Astrocyte (in vitro differentiated cells and primary cell): ENCODE results near the gene MESP2. TPM values are rescaled to one million over a fixed set of nuclear protein-coding genes. Genes with fewer than 3 reads are reported as not detected.

ENCODE experiments used
- DNase-seq: peaks from one replicate; pipeline ENCODE4 v3.0.0-alpha.2; 2010; ENCODE audit warnings: low read depth
- FAIRE-seq: peaks from 2 replicates; lab custom pipeline; 2011; peaks lifted over from hg19 to GRCh38; lab: Jason Lieb, UNC
- H2AFZ ChIP-seq: 2 replicates; pipeline ENCODE4 v1.6.0; 2012; ENCODE audit warnings: low read depth, low read length, inconsistent platforms
- H3K27ac ChIP-seq: 2 replicates; pipeline ENCODE4 v1.5.1; 2011; ENCODE audit warnings: low read depth, low read length, inconsistent platforms
- H3K27me3 ChIP-seq: 2 replicates; pipeline ENCODE4 v1.6.0; 2011; ENCODE audit warnings: low read length, inconsistent platforms; ENCODE audit not compliant: insufficient read depth
- H3K36me3 ChIP-seq: 2 replicates; pipeline ENCODE4 v1.5.1; 2011; ENCODE audit warnings: low read length, inconsistent platforms; ENCODE audit not compliant: insufficient read depth
- H3K4me1 ChIP-seq: 2 replicates; pipeline ENCODE4 v1.5.1; 2011; ENCODE audit warnings: low read length, inconsistent platforms; ENCODE audit not compliant: insufficient read depth
- H3K4me2 ChIP-seq: 2 replicates; pipeline ENCODE4 v1.6.0; 2012; ENCODE audit warnings: low read length, inconsistent platforms
- H3K4me3 ChIP-seq: 2 replicates; pipeline ENCODE4 v1.5.1; 2011; ENCODE audit warnings: low read depth, mild to moderate bottlenecking, low read length, inconsistent platforms; ENCODE audit not compliant: insufficient read depth
- H3K79me2 ChIP-seq: 2 replicates; pipeline ENCODE4 v1.6.0; 2012; ENCODE audit warnings: mild to moderate bottlenecking, low read length, inconsistent platforms; ENCODE audit not compliant: insufficient read depth
- H3K9ac ChIP-seq: 2 replicates; pipeline ENCODE4 v1.6.0; 2012; ENCODE audit warnings: mild to moderate bottlenecking, low read length, inconsistent platforms
- H3K9me3 ChIP-seq: 2 replicates; pipeline ENCODE4 v1.5.1; 2012; ENCODE audit warnings: low read depth, mild to moderate bottlenecking, low read length, inconsistent platforms; ENCODE audit not compliant: insufficient read depth
- H4K20me1 ChIP-seq: 2 replicates; pipeline ENCODE4 v1.6.0; 2012; ENCODE audit warnings: low read length, inconsistent platforms; ENCODE audit not compliant: insufficient read depth
- H3K27ac Mint-ChIP-seq: one replicate; pipeline ENCODE4 v1.8.0; 2021; ENCODE audit warnings: mild to moderate bottlenecking, mixed read lengths; ENCODE audit not compliant: unreplicated experiment
- H3K27me3 Mint-ChIP-seq: one replicate; pipeline ENCODE4 v1.8.0; 2021; ENCODE audit warnings: low read depth, mixed read lengths; ENCODE audit not compliant: unreplicated experiment
- H3K36me3 Mint-ChIP-seq: one replicate; pipeline ENCODE4 v1.8.0; 2021; ENCODE audit warnings: low read depth, mixed read lengths; ENCODE audit not compliant: unreplicated experiment
- H3K4me1 Mint-ChIP-seq: one replicate; pipeline ENCODE4 v1.8.0; 2021; ENCODE audit warnings: low read depth, mixed read lengths; ENCODE audit not compliant: unreplicated experiment
- H3K4me3 Mint-ChIP-seq: one replicate; pipeline ENCODE4 v1.8.0; 2021; ENCODE audit warnings: mild to moderate bottlenecking, moderate library complexity, mixed read lengths; ENCODE audit not compliant: unreplicated experiment
- H3K9me3 Mint-ChIP-seq: one replicate; pipeline ENCODE4 v1.8.0; 2021; ENCODE audit warnings: mild to moderate bottlenecking, mixed read lengths; ENCODE audit not compliant: unreplicated experiment
- CTCF ChIP-seq: IDR thresholded peaks from 2 replicates; pipeline ENCODE4 v1.5.1; 2011; ENCODE audit warnings: low read depth, mild to moderate bottlenecking, inconsistent platforms, low read length, moderate library complexity; ENCODE audit not compliant: insufficient read depth
- EZH2 ChIP-seq: IDR thresholded peaks from 2 replicates; pipeline ENCODE4 v1.6.1; 2012; ENCODE audit warnings: mild to moderate bottlenecking, low read length, inconsistent platforms; ENCODE audit not compliant: insufficient read depth
- total RNA-seq: library from RNA; stranded (reverse); gene quantifications from 2 replicates; pipeline ENCODE4 v1.2.1, GENCODE V29; 2021

Gene MESP2
- total RNA-seq, 1 donor from 2014 or later = not detected

DNA sequence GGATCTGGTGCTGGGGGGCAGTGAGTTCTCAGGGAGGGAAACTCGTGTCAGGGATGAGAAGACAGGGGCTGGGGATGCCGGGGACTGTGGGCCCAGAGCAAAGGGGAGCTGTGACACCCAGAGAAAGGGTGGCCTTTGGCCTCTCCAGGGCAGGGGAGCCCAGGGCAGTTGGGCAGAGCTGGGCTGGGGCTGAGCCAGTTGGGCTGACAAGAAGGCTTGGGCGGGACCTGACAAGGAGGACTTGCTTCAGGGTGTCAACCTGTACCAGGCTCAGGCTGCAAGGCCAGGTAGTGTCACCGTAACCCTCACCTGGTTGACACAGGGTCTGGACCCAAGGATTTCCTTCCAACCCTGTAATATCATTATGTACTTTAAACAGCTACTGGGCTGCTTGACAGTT lies 51.7 kb downstream of the MESP2 start:
- no peaks in the 10 kb centered on the region for H3K79me2 ChIP-seq
- peak overlapping the region; percentile 65 for H3K4me2 ChIP-seq
- H3K9me3 Mint-ChIP-seq = no peaks in the 10 kb centered on the region
- peaks cover 21% of the 10 kb centered on the region for H3K4me1 Mint-ChIP-seq
- peaks cover 32% of the 10 kb centered on the region for H3K4me1 ChIP-seq
- FAIRE-seq (no peak), DNase-seq (no peak)
- H3K27ac ChIP-seq = no peak overlapping the region
- H3K4me3 Mint-ChIP-seq = no peak overlapping the region
- peaks cover 3% of the 10 kb centered on the region for H3K36me3 Mint-ChIP-seq
- no peak overlapping the region for H2AFZ ChIP-seq
- peaks cover 2% of the 10 kb centered on the region for H3K27me3 Mint-ChIP-seq
- TF ChIP-seq CTCF (no peak), EZH2 (no peak)
- peak overlapping the region; percentile 16 for H3K9ac ChIP-seq
- peaks cover 2% of the 10 kb centered on the region for H3K36me3 ChIP-seq
- no peaks in the 10 kb centered on the region for H3K9me3 ChIP-seq
- H3K27ac Mint-ChIP-seq = peak overlapping the region; percentile 69
- H3K27me3 ChIP-seq = no peaks in the 10 kb centered on the region
- no peak overlapping the region for H3K4me3 ChIP-seq
- no peaks in the 10 kb centered on the region for H4K20me1 ChIP-seq

Other genes starting within 250 kb of the MESP2 start
- 2.8 and 2.9 TPM in 2 replicates for gene TICRR, start 200.9 kb upstream of the MESP2 start, total RNA-seq
- 5.1 and 5.3 TPM in 2 replicates for gene KIF7, start 120.9 kb upstream of the MESP2 start, total RNA-seq
- 0.14 TPM in 1 of 2 replicates, not detected in the other for gene PLIN1, start 97.0 kb upstream of the MESP2 start, total RNA-seq
- gene PEX11A, start 85.6 kb upstream of the MESP2 start, total RNA-seq = 2.1 and 2.5 TPM in 2 replicates
- not detected in 2 replicates for gene WDR93, start 85.5 kb upstream of the MESP2 start, total RNA-seq
- gene MESP1, start 25.1 kb upstream of the MESP2 start, total RNA-seq = not detected in 2 replicates
- 0.22 and 0.25 TPM in 2 replicates for gene ANPEP, start 38.5 kb downstream of the MESP2 start, total RNA-seq
- gene AP3S2, start 117.7 kb downstream of the MESP2 start, total RNA-seq = 37.9 and 41.2 TPM in 2 replicates
- gene ARPIN, start 136.6 kb downstream of the MESP2 start, total RNA-seq = 4.8 and 5.9 TPM in 2 replicates
- gene ZNF710, start 225.0 kb downstream of the MESP2 start, total RNA-seq = 26.9 and 27.2 TPM in 2 replicates